ENCODE data around the gene ARL6IP6.
"Not testable (repeated sequence)": the region's sequence is repeated elsewhere in the genome, so short reads cannot be mapped to it uniquely, and the experiment has no call there.

ARL6IP6 gene

GRCh38 chr2:152730591-152731333 is 12.3 kb downstream of the ARL6IP6 start:
- Mint-ChIP-seq H3K4me3 (no peak overlapping the region), H3K36me3 (ENCODE audit: low read depth) (peaks cover 28% of the 10 kb centered on the region), H3K27ac (no peak overlapping the region), H3K4me1 (no peaks in the 10 kb centered on the region), H3K9me3 (no peaks in the 10 kb centered on the region), H3K27me3 (ENCODE audit: low read depth, poor library complexity) (no peaks in the 10 kb centered on the region)
- TF ChIP-seq CTCF (IDR thresholded peaks at IDR 0.05), result no peak
- DNase-seq, result no peak

GRCh38 chr2:152737509-152737908 is 19.1 kb downstream of the ARL6IP6 start:
- peaks cover 55% of the 10 kb centered on the region for H3K36me3 Mint-ChIP-seq (ENCODE audit: low read depth)
- not testable (repeated sequence) for H3K4me3 Mint-ChIP-seq; DNase-seq; H3K27me3 Mint-ChIP-seq (ENCODE audit: low read depth, poor library complexity); H3K27ac Mint-ChIP-seq; H3K4me1 Mint-ChIP-seq
- peaks cover 32% of the 10 kb centered on the region for H3K9me3 Mint-ChIP-seq

- no peak for DNase-seq
- Mint-ChIP-seq H3K4me3 (no peak overlapping the region), H3K27me3 (ENCODE audit: low read depth, poor library complexity) (no peaks in the 10 kb centered on the region), H3K36me3 (ENCODE audit: low read depth) (peaks cover 55% of the 10 kb centered on the region), H3K27ac (no peak overlapping the region), H3K9me3 (peaks cover 32% of the 10 kb centered on the region), H3K4me1 (no peaks in the 10 kb centered on the region)
- no peak for TF ChIP-seq CTCF (IDR thresholded peaks at IDR 0.05)
These were observed 20.0 kb downstream of the ARL6IP6 start for GRCh38 chr2:152738438-152738837.

GRCh38 chr2:152739705-152740104 is 21.3 kb downstream of the ARL6IP6 start:
- H3K4me1 Mint-ChIP-seq, H3K27ac Mint-ChIP-seq: not testable (repeated sequence)
- H3K36me3 Mint-ChIP-seq (ENCODE audit: low read depth), result peaks cover 54% of the 10 kb centered on the region

GRCh38 chr2:152740743-152741328 is 22.4 kb downstream of the ARL6IP6 start:
- DNase-seq, result no peak
- Mint-ChIP-seq H3K36me3 (ENCODE audit: low read depth) (peaks cover 49% of the 10 kb centered on the region), H3K27me3 (ENCODE audit: low read depth, poor library complexity) (no peaks in the 10 kb centered on the region), H3K4me1 (no peaks in the 10 kb centered on the region), H3K27ac (no peak overlapping the region), H3K4me3 (no peak overlapping the region), H3K9me3 (peaks cover 32% of the 10 kb centered on the region)
- TF ChIP-seq CTCF (IDR thresholded peaks at IDR 0.05), result peak; percentile 60

More at GRCh38 chr2:152739705-152740104, 21.3 kb downstream of the ARL6IP6 start:
- H3K27me3 Mint-ChIP-seq (ENCODE audit: low read depth, poor library complexity); DNase-seq; H3K4me3 Mint-ChIP-seq: not testable (repeated sequence)
- peaks cover 32% of the 10 kb centered on the region for H3K9me3 Mint-ChIP-seq

- peak; percentile 45 for TF ChIP-seq CTCF (IDR thresholded peaks at IDR 0.05)
- Mint-ChIP-seq H3K4me3 (no peak overlapping the region), H3K27ac (no peak overlapping the region), H3K4me1 (no peaks in the 10 kb centered on the region), H3K9me3 (peaks cover 22% of the 10 kb centered on the region), H3K27me3 (ENCODE audit: low read depth, poor library complexity) (no peaks in the 10 kb centered on the region), H3K36me3 (ENCODE audit: low read depth) (peaks cover 40% of the 10 kb centered on the region)
- DNase-seq, result no peak
These were observed 24.6 kb downstream of the ARL6IP6 start for GRCh38 chr2:152743002-152743401.

GRCh38 chr2:152747751-152748150 is 29.3 kb downstream of the ARL6IP6 start:
- H3K4me3 Mint-ChIP-seq; H3K27me3 Mint-ChIP-seq (ENCODE audit: low read depth, poor library complexity); H3K4me1 Mint-ChIP-seq; DNase-seq; H3K9me3 Mint-ChIP-seq; H3K27ac Mint-ChIP-seq: not testable (repeated sequence)
- H3K36me3 Mint-ChIP-seq (ENCODE audit: low read depth), result peaks cover 52% of the 10 kb centered on the region

Measured in nephron progenitor cell (in vitro differentiated cells).